ENCODE measurements around the gene DEPP1.

The DEPP1 gene

DNA sequence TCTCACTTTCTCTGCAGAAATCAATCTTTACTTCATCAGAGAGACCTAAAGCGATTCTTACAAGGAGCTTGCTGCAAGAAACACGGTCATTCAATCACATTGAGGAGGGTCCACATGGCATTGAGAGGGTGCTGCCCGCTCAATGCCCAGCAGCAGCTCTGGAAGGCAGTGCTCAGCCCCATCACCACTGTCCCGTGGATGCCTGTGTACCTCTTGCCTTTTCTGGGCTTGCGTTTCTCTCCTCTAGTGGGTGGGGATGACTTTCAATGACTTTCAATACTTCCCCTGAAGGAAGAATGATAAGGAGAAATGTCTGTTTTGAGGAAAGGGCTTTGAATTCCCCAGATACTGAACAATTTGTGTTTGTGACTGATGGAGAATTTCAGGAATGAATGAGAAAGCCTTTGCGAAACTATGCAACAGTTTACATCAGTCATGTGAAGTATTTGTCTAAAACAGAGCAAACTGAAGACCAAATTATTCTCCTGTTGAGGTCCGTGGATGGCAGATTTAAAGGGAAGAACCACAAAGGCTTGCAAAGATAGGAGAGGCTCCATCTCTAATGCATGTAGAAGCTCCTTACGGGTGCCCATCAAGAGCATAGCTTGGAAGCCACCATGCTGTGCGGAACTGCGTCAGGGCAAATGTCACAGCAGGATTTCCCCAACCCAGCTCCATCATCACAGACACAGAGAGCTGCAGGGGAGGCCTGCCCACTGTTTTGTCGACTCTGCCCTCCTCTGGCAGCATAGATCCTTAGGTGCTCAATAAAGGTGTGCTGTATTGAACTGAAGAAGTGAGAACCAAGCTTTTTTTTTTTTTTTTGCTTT is 15.5 kb upstream of the DEPP1 start:
- no peak overlapping the region for H3K27ac ChIP-seq
- no peaks in the 10 kb centered on the region for H3K36me3 ChIP-seq (ENCODE audit: control insufficient read depth, insufficient read depth, low read length)
- H3K4me2 ChIP-seq (ENCODE audit: low read length): no peak overlapping the region
- H3K27me3 ChIP-seq (ENCODE audit: control insufficient read depth, insufficient read depth, low read length): no peaks in the 10 kb centered on the region
- no peak overlapping the region for H3K4me3 ChIP-seq (ENCODE audit: low read depth, low read length)
- no peaks in the 10 kb centered on the region for H3K79me2 ChIP-seq
- TF ChIP-seq, protein P1, sequence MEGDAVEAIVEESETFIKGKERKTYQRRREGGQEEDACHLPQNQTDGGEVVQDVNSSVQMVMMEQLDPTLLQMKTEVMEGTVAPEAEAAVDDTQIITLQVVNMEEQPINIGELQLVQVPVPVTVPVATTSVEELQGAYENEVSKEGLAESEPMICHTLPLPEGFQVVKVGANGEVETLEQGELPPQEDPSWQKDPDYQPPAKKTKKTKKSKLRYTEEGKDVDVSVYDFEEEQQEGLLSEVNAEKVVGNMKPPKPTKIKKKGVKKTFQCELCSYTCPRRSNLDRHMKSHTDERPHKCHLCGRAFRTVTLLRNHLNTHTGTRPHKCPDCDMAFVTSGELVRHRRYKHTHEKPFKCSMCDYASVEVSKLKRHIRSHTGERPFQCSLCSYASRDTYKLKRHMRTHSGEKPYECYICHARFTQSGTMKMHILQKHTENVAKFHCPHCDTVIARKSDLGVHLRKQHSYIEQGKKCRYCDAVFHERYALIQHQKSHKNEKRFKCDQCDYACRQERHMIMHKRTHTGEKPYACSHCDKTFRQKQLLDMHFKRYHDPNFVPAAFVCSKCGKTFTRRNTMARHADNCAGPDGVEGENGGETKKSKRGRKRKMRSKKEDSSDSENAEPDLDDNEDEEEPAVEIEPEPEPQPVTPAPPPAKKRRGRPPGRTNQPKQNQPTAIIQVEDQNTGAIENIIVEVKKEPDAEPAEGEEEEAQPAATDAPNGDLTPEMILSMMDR (IDR thresholded peaks at IDR 0.05): no peak
- no peak overlapping the region for H2AFZ ChIP-seq
- H3K9me3 ChIP-seq (ENCODE audit: control insufficient read depth, low read length): no peaks in the 10 kb centered on the region
- H3K4me1 ChIP-seq: no peaks in the 10 kb centered on the region
- H3K9ac ChIP-seq: no peak overlapping the region

DNA sequence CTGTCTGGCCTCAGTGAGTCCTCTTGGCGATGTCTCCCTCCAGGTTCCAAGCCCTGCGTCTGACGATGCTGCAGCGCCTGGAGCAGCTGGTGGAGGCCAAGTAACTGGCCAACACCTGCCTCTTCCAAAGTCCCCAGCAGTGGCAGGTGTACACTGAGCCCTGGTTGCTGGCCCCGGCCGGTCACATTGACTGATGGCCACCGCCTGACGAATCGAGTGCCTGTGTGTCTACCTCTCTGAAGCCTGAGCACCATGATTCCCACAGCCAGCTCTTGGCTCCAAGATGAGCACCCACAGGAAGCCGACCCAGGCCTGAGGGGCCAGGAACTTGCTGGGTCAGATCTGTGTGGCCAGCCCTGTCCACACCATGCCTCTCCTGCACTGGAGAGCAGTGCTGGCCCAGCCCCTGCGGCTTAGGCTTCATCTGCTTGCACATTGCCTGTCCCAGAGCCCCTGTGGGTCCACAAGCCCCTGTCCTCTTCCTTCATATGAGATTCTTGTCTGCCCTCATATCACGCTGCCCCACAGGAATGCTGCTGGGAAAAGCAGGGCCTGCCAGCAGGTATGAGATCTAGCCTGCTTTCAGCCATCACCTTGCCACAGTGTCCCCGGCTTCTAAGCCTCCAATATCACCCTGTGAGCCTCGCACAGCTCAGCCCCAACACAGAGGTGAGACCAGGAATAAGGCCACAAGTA is 14.8 kb upstream of the DEPP1 start:
- Histone ChIP-seq H3K4me2 (ENCODE audit: low read length) (no peak overlapping the region), H3K4me1 (no peaks in the 10 kb centered on the region), H3K27me3 (ENCODE audit: control insufficient read depth, insufficient read depth, low read length) (no peaks in the 10 kb centered on the region), H3K36me3 (ENCODE audit: control insufficient read depth, insufficient read depth, low read length) (no peaks in the 10 kb centered on the region), H3K9ac (no peak overlapping the region), H3K27ac (no peak overlapping the region), H3K4me3 (ENCODE audit: low read depth, low read length) (no peak overlapping the region), H2AFZ (no peak overlapping the region), H3K9me3 (ENCODE audit: control insufficient read depth, low read length) (no peaks in the 10 kb centered on the region), H3K79me2 (no peaks in the 10 kb centered on the region)
- TF ChIP-seq, protein P1 (IDR thresholded peaks at IDR 0.05): no peak

DNA sequence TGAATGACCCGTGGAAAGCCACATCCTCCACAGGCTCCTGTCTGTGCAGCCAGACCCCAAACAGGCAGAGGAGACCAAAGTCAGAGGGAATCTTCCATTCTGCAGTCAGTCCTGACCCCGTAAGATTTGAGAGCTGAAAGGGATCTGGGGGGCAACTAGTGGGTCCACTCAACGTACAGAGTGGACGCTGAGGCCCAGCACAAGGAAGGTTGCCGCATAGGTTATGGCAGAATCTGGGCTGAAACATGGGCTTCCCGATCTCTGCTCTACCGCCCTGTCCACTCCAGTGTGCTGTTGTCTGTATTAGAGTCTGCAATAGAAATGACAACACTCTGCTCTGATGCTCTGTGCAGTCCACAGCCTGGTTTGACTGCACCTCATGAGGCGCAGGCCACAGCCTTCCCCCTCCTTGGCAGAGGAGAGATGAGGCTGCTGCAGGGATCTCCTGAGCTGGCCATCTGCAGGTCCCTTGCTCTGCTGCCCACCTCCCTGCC is 14.2 kb upstream of the DEPP1 start:
- Histone ChIP-seq H3K27me3 (ENCODE audit: control insufficient read depth, insufficient read depth, low read length) (no peaks in the 10 kb centered on the region), H3K9me3 (ENCODE audit: control insufficient read depth, low read length) (no peaks in the 10 kb centered on the region), H2AFZ (no peak overlapping the region), H3K9ac (no peak overlapping the region), H3K4me3 (ENCODE audit: low read depth, low read length) (no peak overlapping the region), H3K79me2 (no peaks in the 10 kb centered on the region), H3K4me2 (ENCODE audit: low read length) (no peak overlapping the region), H3K27ac (no peak overlapping the region), H3K4me1 (no peaks in the 10 kb centered on the region), H3K36me3 (ENCODE audit: control insufficient read depth, insufficient read depth, low read length) (no peaks in the 10 kb centered on the region)
- TF ChIP-seq, protein P1 (IDR thresholded peaks at IDR 0.05): no peak

GRCh38 chr10:44992070-44992731 is 13.6 kb upstream of the DEPP1 start:
- TF ChIP-seq, protein P1 (IDR thresholded peaks at IDR 0.05): no peak
- H2AFZ ChIP-seq: no peak overlapping the region
- no peaks in the 10 kb centered on the region for H3K9me3 ChIP-seq (ENCODE audit: control insufficient read depth, low read length)
- H3K79me2 ChIP-seq: no peaks in the 10 kb centered on the region
- no peaks in the 10 kb centered on the region for H3K27me3 ChIP-seq (ENCODE audit: control insufficient read depth, insufficient read depth, low read length)
- H3K4me3 ChIP-seq (ENCODE audit: low read depth, low read length): no peak overlapping the region
- no peak overlapping the region for H3K9ac ChIP-seq
- no peaks in the 10 kb centered on the region for H3K4me1 ChIP-seq
- H3K36me3 ChIP-seq (ENCODE audit: control insufficient read depth, insufficient read depth, low read length): no peaks in the 10 kb centered on the region
- H3K27ac ChIP-seq: no peak overlapping the region
- no peak overlapping the region for H3K4me2 ChIP-seq (ENCODE audit: low read length)
